ENCODE measurements around the gene CLDN4.

- TF ChIP-seq CTCF (IDR thresholded peaks at IDR 0.05 in 2 of 3, conservative IDR thresholded peaks at IDR 0.05 in 1 of 3; ENCODE audit: insufficient read depth in 2 of 3, low read depth in 1 of 3, low read length in 3 of 3) (no peak), ELK1 (CRISPR knock-in tag; IDR thresholded peaks at IDR 0.05) (no peak)
Observed at GRCh38 chr7:73834626-73835191, 3.9 kb downstream of the CLDN4 start.

All from K562 (cell line).